Breast epithelium (tissue), 4 donors: Measurements from ENCODE around the gene GPR42. TPM values are rescaled to one million over a fixed set of nuclear protein-coding genes. Genes with fewer than 3 reads are reported as not detected.

Source experiments
- DNase-seq, 2 donors: peaks; one replicate each; pipeline ENCODE4 v3.0.0-alpha.2; 2019; ENCODE audit warnings: low spot score in 2 of 2
- H3K27ac ChIP-seq, 2 donors: fragments of 200-600 bp; sonication (generic) in 1 of 2; one replicate each; pipeline ENCODE4 v1.5.1; 2016 to 2019; ENCODE audit warnings: mild to moderate bottlenecking in 1 of 2
- H3K27me3 ChIP-seq, 2 donors: fragments of 200-600 bp; sonication (generic) in 1 of 2; one replicate each; pipeline versions ENCODE4 v1.5.1 to v1.6.0; 2017 to 2019; ENCODE audit warnings: control low read depth in 1 of 2, mild to moderate bottlenecking in 1 of 2
- H3K36me3 ChIP-seq: fragments of 200-600 bp; one replicate; pipeline ENCODE4 v1.5.1; 2019
- H3K4me1 ChIP-seq, 2 donors: fragments of 200-600 bp; sonication (generic); one replicate each; pipeline ENCODE4 v1.5.1; 2016 to 2019; ENCODE audit warnings: control low read depth in 1 of 2
- H3K4me3 ChIP-seq, 3 donors: fragments of 200-600 bp; sonication (generic); 1 replicate in 2 of 3; 2 replicates in 1 of 3; pipeline ENCODE4 v1.5.1; 2016 to 2019; ENCODE audit warnings: mild to moderate bottlenecking in 3 of 3, moderate library complexity in 2 of 3
- H3K9me3 ChIP-seq, 2 donors: fragments of 200-600 bp; sonication (generic) in 1 of 2; one replicate each; pipeline ENCODE4 v1.5.1; 2016 to 2019; ENCODE audit warnings: control low read depth in 1 of 2
- CTCF ChIP-seq, 3 donors: fragments of 450-650 bp; IDR thresholded peaks; one replicate each; pipeline ENCODE4 v1.5.1; 2016 to 2017; ENCODE audit warnings: antibody characterized with exemption in 3 of 3, mild to moderate bottlenecking in 3 of 3, moderate library complexity in 3 of 3
- POLR2A ChIP-seq: fragments of 450-650 bp; IDR thresholded peaks from one replicate; pipeline ENCODE4 v1.6.1; 2016; ENCODE audit warnings: antibody characterized with exemption, mild to moderate bottlenecking, moderate library complexity
- POLR2AphosphoS5 ChIP-seq, 3 donors: sonication (generic); formaldehyde crosslinking; IDR thresholded peaks; one replicate each; pipeline ENCODE4 v1.6.1; 2017; ENCODE audit warnings: antibody characterized with exemption in 3 of 3
- intact Hi-C: fragments of 100-400 bp; cut with DNase I; formaldehyde crosslinking; loops from one replicate; pipeline ENCODE4 v1.15.1; 2023; ENCODE audit warnings: low total_unique reads
- total RNA-seq, 3 donors: library from RNA; depleted of rRNA; stranded (reverse); fragments of >200 nt; gene quantifications; one replicate each; pipeline ENCODE4 v1.1.0, GENCODE V29; 2016

GPR42 gene
- total RNA-seq, 3 donors from 2014 or later: 0.66 TPM; not detected in 2

- Histone ChIP-seq H3K27ac (no peak overlapping the region), H3K9me3 (no peaks in the 10 kb centered on the region), H3K27me3 (no peaks in the 10 kb centered on the region), H3K4me3 (no peak overlapping the region), H3K36me3 (no peaks in the 10 kb centered on the region), H3K4me1 (no peaks in the 10 kb centered on the region)
- DNase-seq: no peak
- intact Hi-C loops: no loop called here
- TF ChIP-seq POLR2A (no peak), POLR2AphosphoS5 (IDR thresholded peaks at IDR 0.05) (no peak), CTCF (IDR thresholded peaks at IDR 0.05) (no peak)
Measured at GRCh38 chr19:35392742-35393715, 22.2 kb downstream of the GPR42 start.

GRCh38 chr19:35395382-35396199, 24.7 kb downstream of the GPR42 start:
- Histone ChIP-seq H3K27ac (no peak overlapping the region), H3K4me1 (no peaks in the 10 kb centered on the region), H3K27me3 (no peaks in the 10 kb centered on the region), H3K4me3 (no peak overlapping the region), H3K9me3 (no peaks in the 10 kb centered on the region), H3K36me3 (no peaks in the 10 kb centered on the region)
- TF ChIP-seq CTCF (IDR thresholded peaks at IDR 0.05) (no peak), POLR2A (no peak), POLR2AphosphoS5 (IDR thresholded peaks at IDR 0.05) (no peak)
- intact Hi-C loops: no loop called here
- no peak for DNase-seq

DNA sequence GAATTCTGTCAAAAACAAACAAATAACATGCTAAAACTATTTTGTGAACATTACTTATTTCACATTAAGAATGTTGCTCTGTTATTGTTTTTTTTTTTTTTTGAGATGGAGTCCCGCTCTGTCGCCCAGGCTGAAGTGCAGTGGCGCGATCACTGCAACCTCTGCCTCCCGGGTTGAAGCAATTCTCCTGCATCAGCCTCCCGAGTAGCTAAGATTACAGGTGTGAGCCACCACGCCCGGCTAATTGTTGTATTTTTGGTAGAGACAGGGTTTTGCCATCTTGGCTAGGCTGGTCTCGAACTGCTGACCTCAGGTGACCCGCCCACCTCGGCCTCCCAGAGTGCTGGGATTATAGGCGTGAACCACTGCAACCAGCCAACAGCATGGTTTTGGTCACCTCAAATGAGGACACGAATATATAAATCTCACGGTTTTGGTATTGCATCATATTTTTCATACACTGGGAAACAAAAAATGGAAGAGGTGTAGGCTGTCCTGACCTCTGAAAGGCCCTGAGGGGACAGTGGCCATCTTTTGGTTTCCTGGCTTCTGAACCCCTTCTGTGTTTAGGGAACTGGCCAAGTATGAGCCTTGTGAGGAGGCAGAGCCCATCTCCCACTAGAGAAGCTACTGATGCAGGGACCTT, 25.5 kb downstream of the GPR42 start:
- Histone ChIP-seq H3K27ac (no peak overlapping the region), H3K36me3 (no peaks in the 10 kb centered on the region), H3K9me3 (no peaks in the 10 kb centered on the region), H3K4me3 (no peak overlapping the region), H3K27me3 (no peaks in the 10 kb centered on the region), H3K4me1 (no peaks in the 10 kb centered on the region)
- intact Hi-C loops: no loop called here
- no peak for DNase-seq
- TF ChIP-seq POLR2AphosphoS5 (IDR thresholded peaks at IDR 0.05): no peak
- no peak for TF ChIP-seq POLR2A
- TF ChIP-seq CTCF (IDR thresholded peaks at IDR 0.05): no peak

GRCh38 chr19:35397064-35397463, 26.2 kb downstream of the GPR42 start:
- Histone ChIP-seq H3K4me3 (no peak overlapping the region), H3K27ac (no peak overlapping the region), H3K9me3 (no peaks in the 10 kb centered on the region), H3K4me1 (no peaks in the 10 kb centered on the region), H3K27me3 (no peaks in the 10 kb centered on the region), H3K36me3 (no peaks in the 10 kb centered on the region)
- intact Hi-C loops: no loop called here
- no peak for DNase-seq
- no peak for TF ChIP-seq POLR2AphosphoS5 (IDR thresholded peaks at IDR 0.05)
- TF ChIP-seq POLR2A: no peak
- no peak for TF ChIP-seq CTCF (IDR thresholded peaks at IDR 0.05)
